ENCODE data around the gene MCC. TPM values are rescaled to one million over a fixed set of nuclear protein-coding genes. Genes with fewer than 3 reads are reported as not detected.

MCC gene
- total and polyA plus RNA-seq, 12 donors = 4.2 to 34.1 (median 25.2) TPM

- H3K27ac ChIP-seq = no peak overlapping the region
- no peaks in the 10 kb centered on the region for H3K27me3 ChIP-seq
- peaks cover 0 to 21% (median 5%) of the 10 kb centered on the region in 9 donors for H3K4me1 ChIP-seq
- ATAC-seq = peak; percentile 53 to 90 (median 82)
- peak; percentile 56 to 73 for DNase-seq
- peak; percentile 85 to 96 (median 91) for TF ChIP-seq CTCF (IDR thresholded peaks at IDR 0.05)
- H3K4me3 ChIP-seq = no peak overlapping the region
- peaks cover 0 to 79% (median 12%) of the 10 kb centered on the region in 9 donors for H3K36me3 ChIP-seq
- no peaks in the 10 kb centered on the region for H3K9me3 ChIP-seq
- 20 to 21% methylated on average over 7 of the region's 7 CpGs for WGBS, 2 donors
- intact Hi-C loops (cut with DNase I) = loop anchor here in 8 of 10 donors (1.0 to 10.0 kb wide), 13 partner anchors 329 to 611 kb away; partner anchors contain the start of gene YTHDC2 (in 7 of the 8)
Observed at GRCh38 chr5:112995764-112996618, 492.3 kb downstream of the MCC start.

- Histone ChIP-seq H3K27ac (no peak overlapping the region), H3K4me3 (no peak overlapping the region), H3K27me3 (no peaks in the 10 kb centered on the region), H3K9me3 (no peaks in the 10 kb centered on the region), H3K36me3 (peaks cover 0 to 61% (median 4%) of the 10 kb centered on the region in 9 donors), H3K4me1 (peaks cover 0 to 24% (median 13%) of the 10 kb centered on the region in 9 donors)
- TF ChIP-seq CTCF (IDR thresholded peaks at IDR 0.05) = no peak
- ATAC-seq (no peak), DNase-seq (no peak)
- intact Hi-C loops (cut with DNase I) = loop anchor here in 1 of 10 donors (10.0 kb wide), 1 partner anchor 529 kb away; the partner anchor contains the start of gene YTHDC2
- WGBS, 2 donors = 95 to 97% methylated on average over 4 of the region's 4 CpGs
Observed at GRCh38 chr5:112986224-112986623, 502.0 kb downstream of the MCC start.

DNA sequence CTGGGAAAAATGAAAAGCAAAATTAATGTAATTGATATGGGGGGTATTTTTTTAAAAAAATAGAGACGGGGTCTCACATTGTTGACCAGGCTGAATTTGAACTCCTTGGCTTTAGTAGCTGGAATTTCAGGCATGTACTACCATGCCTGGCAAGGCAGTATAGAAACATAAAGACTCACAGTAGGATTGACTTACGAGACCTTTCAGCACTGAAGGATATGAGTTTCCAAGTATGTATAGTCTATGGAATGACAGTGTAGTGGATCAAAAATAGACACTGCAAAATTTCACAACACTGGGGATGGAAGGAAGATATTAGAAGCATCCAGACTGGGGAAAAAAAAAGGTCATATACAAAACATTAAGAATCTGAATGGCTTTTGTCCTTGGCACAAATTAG is 504.9 kb downstream of the MCC start:
- Histone ChIP-seq H3K4me1 (peaks cover 0 to 50% (median 36%) of the 10 kb centered on the region in 9 donors), H3K36me3 (peaks cover 0 to 52% (median 4%) of the 10 kb centered on the region in 9 donors), H3K27me3 (no peaks in the 10 kb centered on the region), H3K4me3 (no peak overlapping the region), H3K9me3 (no peaks in the 10 kb centered on the region), H3K27ac (no peak overlapping the region)
- DNase-seq (no peak), ATAC-seq (no peak)
- intact Hi-C loops (cut with DNase I) = loop anchor here in 2 of 10 donors (5.0 to 10.0 kb wide), 2 partner anchors 264 to 531 kb away; partner anchors contain the start of gene YTHDC2 (in 1 of the 2)
- WGBS, 2 donors = 55 to 69% methylated on average over 2 of the region's 2 CpGs
- no peak for TF ChIP-seq CTCF (IDR thresholded peaks at IDR 0.05)

DNA sequence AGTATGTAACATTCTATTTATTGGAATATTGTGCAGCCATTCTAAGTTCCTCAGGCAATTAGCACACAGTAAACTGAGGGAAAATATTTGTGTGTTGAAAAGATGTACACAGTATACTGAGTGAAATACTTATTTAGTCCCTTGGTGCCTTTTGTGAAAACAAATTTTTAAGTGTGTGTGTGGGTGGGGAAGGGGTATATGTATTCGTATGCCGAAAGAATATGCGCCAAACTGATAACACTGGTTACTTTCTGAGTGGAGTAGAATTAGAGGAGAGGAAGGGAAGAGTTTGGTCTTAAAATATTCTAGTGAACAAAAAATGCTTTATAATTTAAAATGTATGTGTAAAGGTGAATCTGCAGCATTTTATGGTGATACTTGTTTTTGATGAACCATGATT is 508.5 kb downstream of the MCC start:
- Histone ChIP-seq H3K4me3 (peak overlapping the region in 4 of 10 donors; percentile 5 to 76 (median 13)), H3K4me1 (peaks cover 4 to 64% (median 41%) of the 10 kb centered on the region in 9 donors), H3K9me3 (no peaks in the 10 kb centered on the region), H3K27me3 (no peaks in the 10 kb centered on the region), H3K27ac (no peak overlapping the region), H3K36me3 (peaks cover 0 to 29% (median 3%) of the 10 kb centered on the region in 9 donors)
- ATAC-seq (no peak), DNase-seq (no peak)
- intact Hi-C loops (cut with DNase I) = loop anchor here in 3 of 10 donors (5.0 to 10.0 kb wide), 4 partner anchors 57 to 535 kb away; partner anchors contain the start of genes YTHDC2 (in 2 of the 3) and REEP5 (in 1 of the 3)
- no peak for TF ChIP-seq CTCF (IDR thresholded peaks at IDR 0.05)
- 43 to 53% methylated on average over 3 of the region's 3 CpGs for WGBS, 2 donors

Measured in heart right ventricle (tissue), 16 donors.